ENCODE results near the gene VSIG10L. TPM values are rescaled to one million over a fixed set of nuclear protein-coding genes. Genes with fewer than 3 reads are reported as not detected.

The VSIG10L gene
- total RNA-seq, 1 donor, result 0.10 TPM

- Histone ChIP-seq H3K4me3 (ENCODE audit: low read length) (no peak overlapping the region), H3K9me3 (ENCODE audit: low read depth, low read length) (no peaks in the 10 kb centered on the region), H3K27me3 (ENCODE audit: insufficient read depth, low read length) (no peaks in the 10 kb centered on the region), H3K4me1 (ENCODE audit: insufficient read depth, low read length) (no peaks in the 10 kb centered on the region)
Observed at GRCh38 chr19:51319649-51320279, 22.2 kb downstream of the VSIG10L start.

- Histone ChIP-seq H3K27me3 (ENCODE audit: insufficient read depth, low read length) (no peaks in the 10 kb centered on the region), H3K4me3 (ENCODE audit: low read length) (no peak overlapping the region), H3K4me1 (ENCODE audit: insufficient read depth, low read length) (peaks cover 5% of the 10 kb centered on the region), H3K9me3 (ENCODE audit: low read depth, low read length) (no peaks in the 10 kb centered on the region)
Observed at GRCh38 chr19:51318687-51319648, 23.0 kb downstream of the VSIG10L start.

GRCh38 chr19:51317968-51318367 lies 24.0 kb downstream of the VSIG10L start:
- H3K4me3 ChIP-seq (ENCODE audit: low read length), result no peak overlapping the region
- H3K4me1 ChIP-seq (ENCODE audit: insufficient read depth, low read length), result peaks cover 11% of the 10 kb centered on the region
- H3K27me3 ChIP-seq (ENCODE audit: insufficient read depth, low read length), result no peaks in the 10 kb centered on the region
- no peaks in the 10 kb centered on the region for H3K9me3 ChIP-seq (ENCODE audit: low read depth, low read length)

- Histone ChIP-seq H3K4me3 (ENCODE audit: low read length) (no peak overlapping the region), H3K9me3 (ENCODE audit: low read depth, low read length) (no peaks in the 10 kb centered on the region), H3K4me1 (ENCODE audit: insufficient read depth, low read length) (peaks cover 11% of the 10 kb centered on the region), H3K27me3 (ENCODE audit: insufficient read depth, low read length) (no peaks in the 10 kb centered on the region)
Observed at GRCh38 chr19:51317376-51317775, 24.6 kb downstream of the VSIG10L start.

GRCh38 chr19:51316688-51317087 lies 25.3 kb downstream of the VSIG10L start:
- H3K4me1 ChIP-seq (ENCODE audit: insufficient read depth, low read length), result peaks cover 11% of the 10 kb centered on the region
- no peak overlapping the region for H3K4me3 ChIP-seq (ENCODE audit: low read length)
- no peaks in the 10 kb centered on the region for H3K9me3 ChIP-seq (ENCODE audit: low read depth, low read length)
- no peaks in the 10 kb centered on the region for H3K27me3 ChIP-seq (ENCODE audit: insufficient read depth, low read length)

- H3K4me3 ChIP-seq (ENCODE audit: low read length), result no peak within 1 kb of the TSS
- H3K9me3 ChIP-seq (ENCODE audit: low read depth, low read length), result peaks cover 8% of the 10 kb centered on the region
- H3K27me3 ChIP-seq (ENCODE audit: insufficient read depth, low read length), result peaks cover 21% of the 10 kb centered on the region
- H3K4me1 ChIP-seq (ENCODE audit: insufficient read depth, low read length), result peaks cover 11% of the 10 kb centered on the region
Observed at GRCh38 chr19:51311351-51312257, 30.3 kb downstream of the VSIG10L start, which contains the start of gene IGLON5. TSS of gene IGLON5 (plus strand) at chr19:51311644. CDS start at chr19:51311848, 204 bp downstream.

GRCh38 chr19:51305479-51305878 lies 36.5 kb downstream of the VSIG10L start:
- no peaks in the 10 kb centered on the region for H3K4me1 ChIP-seq (ENCODE audit: insufficient read depth, low read length)
- H3K9me3 ChIP-seq (ENCODE audit: low read depth, low read length), result peaks cover 8% of the 10 kb centered on the region
- H3K27me3 ChIP-seq (ENCODE audit: insufficient read depth, low read length), result peaks cover 23% of the 10 kb centered on the region
- no peak overlapping the region for H3K4me3 ChIP-seq (ENCODE audit: low read length)

- Histone ChIP-seq H3K4me1 (ENCODE audit: insufficient read depth, low read length) (no peaks in the 10 kb centered on the region), H3K9me3 (ENCODE audit: low read depth, low read length) (no peaks in the 10 kb centered on the region), H3K4me3 (ENCODE audit: low read length) (no peak overlapping the region), H3K27me3 (ENCODE audit: insufficient read depth, low read length) (peaks cover 2% of the 10 kb centered on the region)
Observed at GRCh38 chr19:51301266-51301665, 40.7 kb downstream of the VSIG10L start.

GRCh38 chr19:51297406-51297805 lies 44.5 kb downstream of the VSIG10L start:
- no peaks in the 10 kb centered on the region for H3K27me3 ChIP-seq (ENCODE audit: insufficient read depth, low read length)
- H3K9me3 ChIP-seq (ENCODE audit: low read depth, low read length), result no peaks in the 10 kb centered on the region
- no peak overlapping the region for H3K4me3 ChIP-seq (ENCODE audit: low read length)
- no peaks in the 10 kb centered on the region for H3K4me1 ChIP-seq (ENCODE audit: insufficient read depth, low read length)

- Histone ChIP-seq H3K4me1 (ENCODE audit: insufficient read depth, low read length) (no peaks in the 10 kb centered on the region), H3K27me3 (ENCODE audit: insufficient read depth, low read length) (no peaks in the 10 kb centered on the region), H3K9me3 (ENCODE audit: low read depth, low read length) (no peaks in the 10 kb centered on the region), H3K4me3 (ENCODE audit: low read length) (no peak overlapping the region)
Observed at GRCh38 chr19:51296336-51297093, 45.4 kb downstream of the VSIG10L start.

GRCh38 chr19:51295382-51296126 lies 46.4 kb downstream of the VSIG10L start:
- H3K4me3 ChIP-seq (ENCODE audit: low read length), result no peak overlapping the region
- no peaks in the 10 kb centered on the region for H3K9me3 ChIP-seq (ENCODE audit: low read depth, low read length)
- no peaks in the 10 kb centered on the region for H3K4me1 ChIP-seq (ENCODE audit: insufficient read depth, low read length)
- no peaks in the 10 kb centered on the region for H3K27me3 ChIP-seq (ENCODE audit: insufficient read depth, low read length)

GRCh38 chr19:51294977-51295375 lies 47.0 kb downstream of the VSIG10L start:
- H3K4me1 ChIP-seq (ENCODE audit: insufficient read depth, low read length), result no peaks in the 10 kb centered on the region
- H3K27me3 ChIP-seq (ENCODE audit: insufficient read depth, low read length), result no peaks in the 10 kb centered on the region
- no peaks in the 10 kb centered on the region for H3K9me3 ChIP-seq (ENCODE audit: low read depth, low read length)
- H3K4me3 ChIP-seq (ENCODE audit: low read length), result no peak overlapping the region

GRCh38 chr19:51294211-51294976 lies 47.5 kb downstream of the VSIG10L start:
- no peak overlapping the region for H3K4me3 ChIP-seq (ENCODE audit: low read length)
- H3K27me3 ChIP-seq (ENCODE audit: insufficient read depth, low read length), result no peaks in the 10 kb centered on the region
- H3K4me1 ChIP-seq (ENCODE audit: insufficient read depth, low read length), result no peaks in the 10 kb centered on the region
- no peaks in the 10 kb centered on the region for H3K9me3 ChIP-seq (ENCODE audit: low read depth, low read length)

Measured in mononuclear cell (primary cell).